Karpas-422 (cell line): Measurements from ENCODE around the gene PCNX3. TPM values are rescaled to one million over a fixed set of nuclear protein-coding genes. Genes with fewer than 3 reads are reported as not detected.

ENCODE experiments used
- DNase-seq: peaks from one replicate; pipeline ENCODE4 v3.0.0-alpha.2; 2015
- H2AFZ ChIP-seq: fragments of 200-600 bp; sonication (generic); 2 replicates; pipeline ENCODE4 v1.6.1; 2014; ENCODE audit warnings: antibody characterized with exemption, low read length, mixed read lengths
- H3K27ac ChIP-seq: fragments of 200-600 bp; sonication (generic); 2 replicates; pipeline ENCODE4 v1.5.1; 2014; ENCODE audit warnings: mild to moderate bottlenecking, low read length, moderate library complexity
- H3K27me3 ChIP-seq: fragments of 200-600 bp; sonication (generic); 2 replicates; pipeline ENCODE4 v1.6.1; 2014; ENCODE audit warnings: low read length, mixed read lengths
- H3K36me3 ChIP-seq: fragments of 200-600 bp; sonication (generic); 2 replicates; pipeline ENCODE4 v1.6.1; 2014; ENCODE audit warnings: low read length, mixed read lengths; ENCODE audit not compliant: insufficient read depth
- H3K4me1 ChIP-seq: fragments of 200-600 bp; sonication (generic); 2 replicates; pipeline ENCODE4 v1.6.1; 2014; ENCODE audit warnings: mild to moderate bottlenecking, low read length, mixed read lengths
- H3K4me2 ChIP-seq: fragments of 200-600 bp; sonication (generic); 2 replicates; pipeline ENCODE4 v1.6.1; 2014; ENCODE audit warnings: low read length, low read depth, mild to moderate bottlenecking; ENCODE audit not compliant: poor library complexity, severe bottlenecking
- H3K4me3 ChIP-seq: fragments of 200-600 bp; sonication (generic); 2 replicates; pipeline ENCODE4 v1.5.1; 2014; ENCODE audit warnings: mild to moderate bottlenecking, antibody characterized with exemption, low read length, mixed read lengths
- H3K79me2 ChIP-seq: fragments of 200-600 bp; sonication (generic); 2 replicates; pipeline ENCODE4 v1.6.1; 2014; ENCODE audit warnings: mild to moderate bottlenecking, low read length, mixed read lengths
- H3K9ac ChIP-seq: fragments of 200-600 bp; sonication (generic); 2 replicates; pipeline ENCODE4 v1.6.0; 2014; ENCODE audit warnings: low read length
- H3K9me2 ChIP-seq: fragments of 200-600 bp; sonication (generic), shearing (Covaris generic); replicated peaks from 2 replicates; pipeline ENCODE4 v1.6.0; 2014; ENCODE audit warnings: mild to moderate bottlenecking, low read length, moderate library complexity; ENCODE audit not compliant: insufficient read depth
- H3K9me3 ChIP-seq: fragments of 300-700, 200-600 bp; sonication (generic); 2 replicates; pipeline ENCODE4 v1.6.1; 2014; ENCODE audit warnings: low read length, mixed read lengths
- H4K20me1 ChIP-seq: fragments of 200-600 bp; sonication (generic); 2 replicates; pipeline ENCODE4 v1.6.1; 2014; ENCODE audit warnings: mild to moderate bottlenecking, antibody characterized with exemption, low read length, low read depth; ENCODE audit not compliant: insufficient read depth
- total RNA-seq: library from RNA; depleted of rRNA; stranded (reverse); fragments of >200 nt; shearing (Covaris generic); gene quantifications from 2 replicates; pipeline ENCODE4 v1.2.3, GENCODE V29; 2014; ENCODE audit warnings: low replicate concordance

The PCNX3 gene
- total RNA-seq, 1 experiment from 2014 or later: 20.4 TPM

DNA sequence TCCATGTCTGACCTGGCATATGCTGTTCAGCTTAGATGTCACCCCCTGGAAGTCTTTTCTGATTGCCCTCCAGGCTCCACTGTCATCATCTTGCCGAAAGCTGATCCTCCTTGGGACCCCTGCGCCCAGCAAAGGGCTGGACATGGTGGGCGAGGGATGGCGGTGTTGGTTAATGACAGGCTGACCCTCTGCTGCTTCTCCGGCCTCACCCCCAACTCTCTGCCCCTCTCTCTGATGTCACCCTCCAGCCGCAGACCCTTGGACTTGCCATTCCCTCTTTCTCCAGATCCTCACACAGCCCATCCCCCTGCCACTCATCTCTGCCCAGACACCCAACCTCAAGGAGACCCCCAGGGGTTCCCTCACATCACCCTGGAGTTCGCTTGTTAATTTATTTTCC is 37.4 kb upstream of the PCNX3 start:
- Histone ChIP-seq H3K27ac (peak overlapping the region; percentile 91), H4K20me1 (peaks cover 4% of the 10 kb centered on the region; the same call in 1 of the 2 replicates), H3K4me1 (peaks cover 41% of the 10 kb centered on the region), H3K9ac (peak overlapping the region; percentile 83), H3K27me3 (no peaks in the 10 kb centered on the region), H3K79me2 (peaks cover 17% of the 10 kb centered on the region), H3K4me2 (peak overlapping the region; percentile 84), H3K4me3 (no peak overlapping the region), H3K36me3 (no peaks in the 10 kb centered on the region), H3K9me2 (no peaks in the 10 kb centered on the region), H3K9me3 (no peaks in the 10 kb centered on the region), H2AFZ (no peak overlapping the region)
- DNase-seq: no peak

DNA sequence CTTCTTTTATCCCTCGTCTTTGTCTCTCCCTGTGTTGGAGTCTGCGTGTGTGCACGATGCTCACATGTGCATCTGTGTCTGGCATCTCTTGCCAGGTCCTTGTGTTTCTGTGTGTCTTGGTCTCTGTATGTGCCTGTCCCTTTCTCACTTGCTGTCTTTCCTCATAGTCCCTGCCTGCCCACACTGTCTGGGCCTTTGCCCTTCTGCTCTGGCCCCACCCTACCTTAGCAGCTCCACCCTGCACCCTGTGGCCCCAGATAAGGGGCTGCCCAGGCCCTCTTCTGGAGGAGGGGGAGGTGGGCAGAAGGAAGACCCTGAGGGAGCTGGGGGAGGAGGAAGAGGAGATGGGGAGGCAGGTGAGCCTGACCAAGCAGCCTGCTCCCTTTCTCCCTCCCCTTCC is 36.9 kb upstream of the PCNX3 start:
- Histone ChIP-seq H3K79me2 (peaks cover 14% of the 10 kb centered on the region; the same call in 1 of the 2 replicates), H3K36me3 (no peaks in the 10 kb centered on the region), H3K27me3 (no peaks in the 10 kb centered on the region), H4K20me1 (no peaks in the 10 kb centered on the region; the same call in 1 of the 2 replicates), H3K27ac (peak overlapping the region; percentile 91), H3K9me3 (no peaks in the 10 kb centered on the region), H3K4me1 (peaks cover 36% of the 10 kb centered on the region), H2AFZ (no peak overlapping the region), H3K9ac (no peak overlapping the region), H3K9me2 (no peaks in the 10 kb centered on the region), H3K4me3 (no peak overlapping the region), H3K4me2 (no peak overlapping the region)
- no peak for DNase-seq

DNA sequence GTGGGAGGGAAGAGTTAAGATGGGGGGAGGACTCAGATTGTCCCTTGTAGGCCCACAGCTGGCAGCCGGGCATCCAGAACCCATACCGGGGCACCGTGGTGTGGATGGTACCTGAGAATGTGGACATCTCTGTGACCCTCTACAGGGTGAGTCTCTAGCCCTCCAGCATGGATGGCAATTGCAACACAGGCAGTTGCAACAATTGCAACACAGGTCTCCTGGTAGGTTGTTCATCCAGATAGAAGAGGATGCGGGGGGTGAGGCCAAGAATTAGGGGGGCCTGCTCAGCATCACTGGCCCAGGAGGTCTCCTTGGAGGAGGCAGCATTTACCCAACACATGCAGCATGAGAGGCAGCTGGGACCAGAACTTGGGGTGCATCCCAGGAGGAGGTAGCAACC is 36.3 kb upstream of the PCNX3 start:
- peaks cover 14% of the 10 kb centered on the region; the same call in 1 of the 2 replicates for H3K79me2 ChIP-seq
- no peak overlapping the region for H3K9ac ChIP-seq
- no peaks in the 10 kb centered on the region for H4K20me1 ChIP-seq
- peaks cover 32% of the 10 kb centered on the region for H3K4me1 ChIP-seq
- H3K27me3 ChIP-seq: no peaks in the 10 kb centered on the region
- no peak overlapping the region for H2AFZ ChIP-seq
- H3K27ac ChIP-seq: no peak overlapping the region
- no peak overlapping the region for H3K4me2 ChIP-seq
- H3K4me3 ChIP-seq: no peak overlapping the region
- H3K9me3 ChIP-seq: no peaks in the 10 kb centered on the region
- H3K9me2 ChIP-seq: no peaks in the 10 kb centered on the region
- H3K36me3 ChIP-seq: no peaks in the 10 kb centered on the region
- no peak for DNase-seq

GRCh38 chr11:65580031-65580692 is 35.4 kb upstream of the PCNX3 start:
- H3K4me3 ChIP-seq: no peak overlapping the region
- no peaks in the 10 kb centered on the region for H3K27me3 ChIP-seq
- no peaks in the 10 kb centered on the region for H4K20me1 ChIP-seq
- H3K79me2 ChIP-seq: peaks cover 14% of the 10 kb centered on the region; the same call in 1 of the 2 replicates
- no peak overlapping the region for H2AFZ ChIP-seq
- DNase-seq: no peak
- H3K9ac ChIP-seq: no peak overlapping the region
- no peak overlapping the region for H3K4me2 ChIP-seq
- no peaks in the 10 kb centered on the region for H3K9me3 ChIP-seq
- peaks cover 23% of the 10 kb centered on the region for H3K4me1 ChIP-seq
- no peak overlapping the region for H3K27ac ChIP-seq
- H3K9me2 ChIP-seq: no peaks in the 10 kb centered on the region
- H3K36me3 ChIP-seq: no peaks in the 10 kb centered on the region

DNA sequence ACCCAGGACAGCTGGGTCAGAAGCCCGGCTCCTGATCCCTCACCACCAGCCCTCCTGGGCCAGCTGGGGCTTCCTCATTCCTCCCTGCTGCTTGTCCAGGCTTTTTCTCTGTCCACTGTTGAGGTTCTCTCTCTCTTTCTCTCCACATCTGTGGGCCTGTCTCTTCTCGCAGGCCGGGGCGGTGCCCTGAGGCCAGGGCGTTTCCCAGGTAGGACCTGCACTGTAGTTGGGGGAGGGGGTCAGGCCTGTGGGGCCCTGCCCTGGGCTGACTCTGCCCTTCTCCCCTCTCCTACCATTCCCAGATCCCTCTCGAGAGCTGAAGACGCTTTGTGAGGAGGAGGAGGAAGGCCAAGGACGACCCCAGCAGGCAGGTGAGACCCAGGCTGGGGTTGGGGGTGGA is 34.8 kb upstream of the PCNX3 start:
- H3K4me2 ChIP-seq: no peak overlapping the region
- H3K79me2 ChIP-seq: peaks cover 14% of the 10 kb centered on the region; the same call in 1 of the 2 replicates
- H3K9ac ChIP-seq: no peak overlapping the region
- H2AFZ ChIP-seq: no peak overlapping the region
- H3K36me3 ChIP-seq: no peaks in the 10 kb centered on the region
- H3K27ac ChIP-seq: no peak overlapping the region
- H4K20me1 ChIP-seq: no peaks in the 10 kb centered on the region
- H3K27me3 ChIP-seq: no peaks in the 10 kb centered on the region
- DNase-seq: no peak
- H3K4me3 ChIP-seq: no peak overlapping the region
- peaks cover 18% of the 10 kb centered on the region for H3K4me1 ChIP-seq
- no peaks in the 10 kb centered on the region for H3K9me2 ChIP-seq
- H3K9me3 ChIP-seq: no peaks in the 10 kb centered on the region

DNA sequence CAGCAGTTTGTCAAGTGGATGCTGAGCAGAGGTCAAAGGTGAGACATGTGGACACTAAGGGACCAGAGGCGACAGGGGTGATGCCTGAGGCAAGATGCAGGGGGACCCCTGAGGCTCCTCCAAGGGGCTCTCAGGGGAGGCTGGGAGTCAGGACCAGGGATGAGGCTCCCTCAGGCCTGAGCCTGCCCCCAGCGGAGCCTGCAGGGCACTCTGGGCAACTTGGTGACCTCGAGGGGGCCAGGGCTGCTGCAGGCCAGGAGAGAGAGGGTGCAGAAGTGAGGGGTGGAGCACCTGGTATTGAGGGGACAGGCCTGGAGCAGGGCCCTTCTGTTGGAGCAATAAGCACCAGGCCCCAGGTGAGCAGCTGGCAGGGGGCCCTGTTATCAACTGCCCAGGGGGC is 33.6 kb upstream of the PCNX3 start:
- Histone ChIP-seq H3K79me2 (peaks cover 7% of the 10 kb centered on the region; the same call in 1 of the 2 replicates), H4K20me1 (no peaks in the 10 kb centered on the region)

GRCh38 chr11:65583589-65583988 is 32.0 kb upstream of the PCNX3 start:
- no peaks in the 10 kb centered on the region for H3K9me3 ChIP-seq
- H3K4me2 ChIP-seq: no peak overlapping the region
- no peaks in the 10 kb centered on the region for H4K20me1 ChIP-seq
- no peak overlapping the region for H2AFZ ChIP-seq
- no peak for DNase-seq
- no peaks in the 10 kb centered on the region for H3K79me2 ChIP-seq
- no peak overlapping the region for H3K9ac ChIP-seq
- H3K4me3 ChIP-seq: no peak overlapping the region
- H3K36me3 ChIP-seq: no peaks in the 10 kb centered on the region
- peaks cover 23% of the 10 kb centered on the region for H3K4me1 ChIP-seq
- no peaks in the 10 kb centered on the region for H3K9me2 ChIP-seq
- H3K27me3 ChIP-seq: no peaks in the 10 kb centered on the region
- no peak overlapping the region for H3K27ac ChIP-seq

More for the DNA sequence above, 33.6 kb upstream of the PCNX3 start:
- no peak overlapping the region for H3K4me2 ChIP-seq
- DNase-seq: no peak
- H3K27ac ChIP-seq: no peak overlapping the region
- no peak overlapping the region for H2AFZ ChIP-seq
- no peak overlapping the region for H3K4me3 ChIP-seq
- H3K9me3 ChIP-seq: no peaks in the 10 kb centered on the region
- no peaks in the 10 kb centered on the region for H3K9me2 ChIP-seq
- H3K27me3 ChIP-seq: no peaks in the 10 kb centered on the region
- H3K4me1 ChIP-seq: peaks cover 18% of the 10 kb centered on the region
- H3K36me3 ChIP-seq: no peaks in the 10 kb centered on the region
- H3K9ac ChIP-seq: no peak overlapping the region

DNA sequence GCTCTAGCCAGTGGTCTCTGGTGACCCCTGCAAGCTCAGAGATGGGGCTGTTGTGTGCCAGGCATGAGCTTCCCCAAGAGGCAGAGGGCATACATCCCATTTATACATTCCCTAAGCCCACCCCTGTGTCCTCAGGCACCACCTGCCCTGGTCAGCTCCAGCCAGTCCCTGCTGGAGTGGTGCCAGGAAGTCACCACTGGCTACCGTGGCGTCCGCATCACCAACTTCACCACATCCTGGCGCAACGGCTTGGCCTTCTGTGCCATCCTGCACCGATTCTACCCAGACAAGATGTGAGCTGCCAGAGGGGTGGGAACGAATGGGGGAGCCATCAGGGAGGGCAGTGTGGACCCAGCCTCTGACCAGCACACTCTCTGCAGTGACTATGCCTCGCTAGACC is 31.5 kb upstream of the PCNX3 start:
- no peak for DNase-seq
- Histone ChIP-seq H3K4me1 (peaks cover 26% of the 10 kb centered on the region), H2AFZ (no peak overlapping the region), H3K4me3 (no peak overlapping the region), H3K79me2 (no peaks in the 10 kb centered on the region), H3K27me3 (no peaks in the 10 kb centered on the region), H3K36me3 (no peaks in the 10 kb centered on the region), H3K9me3 (no peaks in the 10 kb centered on the region), H3K9me2 (no peaks in the 10 kb centered on the region), H4K20me1 (no peaks in the 10 kb centered on the region), H3K27ac (no peak overlapping the region), H3K4me2 (no peak overlapping the region), H3K9ac (no peak overlapping the region)
